Globus pallidus (tissue), 1 donor: ENCODE data around the gene GFOD2.

ENCODE experiments used
- DNase-seq: peaks from one replicate; pipeline ENCODE4 v3.0.0-alpha.2; 2015; ENCODE audit warnings: low spot score

GFOD2 gene

DNA sequence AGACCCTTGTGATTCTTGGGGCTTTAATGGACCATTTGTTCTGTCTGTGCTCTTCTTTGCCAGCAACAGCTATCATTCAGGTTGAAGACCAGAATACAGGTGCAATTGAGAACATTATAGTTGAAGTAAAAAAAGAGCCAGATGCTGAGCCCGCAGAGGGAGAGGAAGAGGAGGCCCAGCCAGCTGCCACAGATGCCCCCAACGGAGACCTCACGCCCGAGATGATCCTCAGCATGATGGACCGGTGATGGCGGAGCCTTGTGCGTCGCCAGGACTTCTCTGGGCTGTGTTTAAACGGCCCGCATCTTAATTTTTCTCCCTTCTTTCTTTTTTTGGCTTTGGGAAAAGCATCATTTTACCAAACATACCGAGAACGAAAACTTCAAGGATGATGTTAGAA, 81.5 kb downstream of the GFOD2 start:
- no peak for DNase-seq

DNA sequence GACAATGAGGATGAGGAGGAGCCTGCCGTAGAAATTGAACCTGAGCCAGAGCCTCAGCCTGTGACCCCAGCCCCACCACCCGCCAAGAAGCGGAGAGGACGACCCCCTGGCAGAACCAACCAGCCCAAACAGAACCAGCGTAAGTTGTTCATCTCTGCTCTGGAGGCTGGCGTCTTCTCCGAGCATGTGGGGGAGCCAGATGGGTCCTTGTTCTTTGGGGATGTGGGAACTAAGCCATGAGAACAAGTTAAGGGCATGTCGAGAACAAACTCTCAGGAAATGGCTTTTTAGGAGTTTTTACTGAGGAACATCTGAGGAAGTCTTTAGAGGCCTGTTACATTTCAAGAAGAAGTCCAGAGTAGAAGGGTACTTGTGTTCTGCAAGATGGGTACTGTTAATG, 82.4 kb downstream of the GFOD2 start:
- no peak for DNase-seq

GRCh38 chr16:67632415-67633172, 86.5 kb downstream of the GFOD2 start:
- no peak for DNase-seq

DNA sequence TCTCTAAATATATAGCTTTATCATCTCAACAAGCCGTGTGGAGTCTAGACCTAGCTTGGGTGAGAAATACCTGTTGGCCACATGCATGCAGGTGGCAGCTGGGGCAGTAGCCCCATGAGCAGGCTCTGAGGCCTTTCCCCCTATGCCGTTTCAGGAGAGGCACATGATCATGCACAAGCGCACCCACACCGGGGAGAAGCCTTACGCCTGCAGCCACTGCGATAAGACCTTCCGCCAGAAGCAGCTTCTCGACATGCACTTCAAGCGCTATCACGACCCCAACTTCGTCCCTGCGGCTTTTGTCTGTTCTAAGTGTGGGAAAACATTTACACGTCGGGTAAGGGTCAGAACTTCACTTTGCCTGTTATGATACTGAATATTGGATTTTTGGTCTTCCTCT, 90.9 kb downstream of the GFOD2 start:
- no peak for DNase-seq
